AG20443 (cell line): Measurements from ENCODE around the gene COQ8A.

Experiments used
- DNase-seq: peaks from one replicate; pipeline ENCODE4 v3.0.0; 2012; ENCODE audit warnings: low spot score, mixed read lengths

The COQ8A gene

GRCh38 chr1:226940029-226940805 is at the start of gene COQ8A:
Gene COQ8A (plus strand): TSS chr1:226940294. CDS start chr1:226961386, 21,092 bp downstream.
- peak; percentile 98 for DNase-seq

- no peak for DNase-seq
These were observed 49.6 kb upstream of the COQ8A start for GRCh38 chr1:226890331-226891108.

- DNase-seq, result no peak
These were observed 48.7 kb upstream of the COQ8A start for GRCh38 chr1:226891346-226891745.

- DNase-seq, result peak; percentile 56
These were observed 48.1 kb upstream of the COQ8A start for GRCh38 chr1:226891846-226892523.

- DNase-seq, result no peak
These were observed 47.6 kb upstream of the COQ8A start for GRCh38 chr1:226892524-226892875.

- DNase-seq, result no peak
These were observed 46.2 kb upstream of the COQ8A start for GRCh38 chr1:226893936-226894335.

GRCh38 chr1:226894826-226895225 is 45.3 kb upstream of the COQ8A start:
- no peak for DNase-seq

GRCh38 chr1:226895644-226896043 is 44.5 kb upstream of the COQ8A start:
- DNase-seq, result no peak

GRCh38 chr1:226898246-226898645 is 41.8 kb upstream of the COQ8A start:
- no peak for DNase-seq

GRCh38 chr1:226901421-226901820 is 38.7 kb upstream of the COQ8A start:
- no peak for DNase-seq

GRCh38 chr1:226902601-226903000 is 37.5 kb upstream of the COQ8A start:
- DNase-seq, result no peak

- peak; percentile 60 for DNase-seq
These were observed 36.0 kb upstream of the COQ8A start for GRCh38 chr1:226903819-226904716.

- no peak for DNase-seq
These were observed 35.3 kb upstream of the COQ8A start for GRCh38 chr1:226904772-226905171.

- DNase-seq, result no peak
These were observed 31.7 kb upstream of the COQ8A start for GRCh38 chr1:226908419-226908818.

- no peak for DNase-seq
These were observed 31.2 kb upstream of the COQ8A start for GRCh38 chr1:226908913-226909312.

- DNase-seq, result peak; percentile 50
These were observed 27.4 kb upstream of the COQ8A start for GRCh38 chr1:226912587-226913176.

- DNase-seq, result no peak
These were observed 24.5 kb upstream of the COQ8A start for GRCh38 chr1:226915672-226915995.

GRCh38 chr1:226916497-226916896 is 23.6 kb upstream of the COQ8A start:
- DNase-seq, result no peak

- DNase-seq, result no peak
These were observed 20.5 kb upstream of the COQ8A start for GRCh38 chr1:226919587-226919986.

GRCh38 chr1:226919995-226920394 is 20.1 kb upstream of the COQ8A start:
- no peak for DNase-seq

GRCh38 chr1:226920446-226920894 is 19.6 kb upstream of the COQ8A start:
- DNase-seq, result no peak
